ENCODE data around the gene FBLN7. TPM values are rescaled to one million over a fixed set of nuclear protein-coding genes. Genes with fewer than 3 reads are reported as not detected.

FBLN7 gene
- total RNA-seq, 1 donor from 2014 or later: 4.0 TPM

Other genes with a start within 250 kb of the FBLN7 start
- gene MERTK, start 239.8 kb upstream of the FBLN7 start, total RNA-seq: 9.5 TPM
- gene TMEM87B, start 83.1 kb upstream of the FBLN7 start, total RNA-seq: 22.2 TPM
- 14.4 TPM for gene ZC3H8, start 116.7 kb downstream of the FBLN7 start, total RNA-seq
- gene ZC3H6, start 137.2 kb downstream of the FBLN7 start, total RNA-seq: 9.7 TPM

Data from skin of body (tissue), 1 donor.